Neural progenitor cell (in vitro differentiated cells): ENCODE results near the gene GRIK5.

Source experiments
- EZH2 ChIP-seq: fragments of 200-600 bp; sonication (generic); IDR thresholded peaks from 2 replicates; pipeline ENCODE4 v1.6.1; 2017; ENCODE audit warnings: antibody characterized with exemption, mild to moderate bottlenecking, moderate library complexity
- TF ChIP-seq, protein P1 (sequence below): fragments of 200-600 bp; sonication (generic); IDR thresholded peaks from 2 replicates; pipeline ENCODE4 v1.5.1; 2017; ENCODE audit warnings: antibody characterized with exemption, mild to moderate bottlenecking

DNA sequence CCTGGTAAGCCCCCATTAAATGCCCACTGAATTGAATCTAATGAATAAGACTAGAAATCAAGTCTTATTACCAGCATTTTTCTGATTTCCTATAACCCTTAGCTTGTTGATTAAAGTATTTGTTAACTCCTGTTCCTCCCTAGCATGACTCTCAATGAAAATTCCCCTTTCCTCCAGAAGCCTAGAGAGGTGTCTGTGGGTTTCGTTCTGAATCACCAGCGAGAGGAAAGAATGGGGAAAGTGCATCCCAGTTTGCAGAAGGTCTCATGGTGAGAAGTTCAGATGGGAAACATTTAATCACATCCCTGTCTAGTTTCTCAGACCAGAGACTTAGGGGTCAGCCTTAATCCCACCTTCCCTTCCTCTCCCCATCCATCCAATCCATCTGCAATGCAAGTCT lies 35.4 kb upstream of the GRIK5 start:
- TF ChIP-seq, protein P1, sequence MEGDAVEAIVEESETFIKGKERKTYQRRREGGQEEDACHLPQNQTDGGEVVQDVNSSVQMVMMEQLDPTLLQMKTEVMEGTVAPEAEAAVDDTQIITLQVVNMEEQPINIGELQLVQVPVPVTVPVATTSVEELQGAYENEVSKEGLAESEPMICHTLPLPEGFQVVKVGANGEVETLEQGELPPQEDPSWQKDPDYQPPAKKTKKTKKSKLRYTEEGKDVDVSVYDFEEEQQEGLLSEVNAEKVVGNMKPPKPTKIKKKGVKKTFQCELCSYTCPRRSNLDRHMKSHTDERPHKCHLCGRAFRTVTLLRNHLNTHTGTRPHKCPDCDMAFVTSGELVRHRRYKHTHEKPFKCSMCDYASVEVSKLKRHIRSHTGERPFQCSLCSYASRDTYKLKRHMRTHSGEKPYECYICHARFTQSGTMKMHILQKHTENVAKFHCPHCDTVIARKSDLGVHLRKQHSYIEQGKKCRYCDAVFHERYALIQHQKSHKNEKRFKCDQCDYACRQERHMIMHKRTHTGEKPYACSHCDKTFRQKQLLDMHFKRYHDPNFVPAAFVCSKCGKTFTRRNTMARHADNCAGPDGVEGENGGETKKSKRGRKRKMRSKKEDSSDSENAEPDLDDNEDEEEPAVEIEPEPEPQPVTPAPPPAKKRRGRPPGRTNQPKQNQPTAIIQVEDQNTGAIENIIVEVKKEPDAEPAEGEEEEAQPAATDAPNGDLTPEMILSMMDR: no peak
- no peak for TF ChIP-seq EZH2
